Central memory CD8-positive, alpha-beta T cell (primary cell): Measurements from ENCODE around the gene LIPE.
A peak's percentile ranks its signal among the peaks of the same experiment; 100 is the strongest.

Experiments
- ATAC-seq: fragments of 150-1000 bp; cut with Tn5 transposase; replicated peaks from 2 replicates; pipeline ENCODE4 v1.10.0; 2022; ENCODE audit warnings: mild to moderate bottlenecking, moderate FRiP score, moderate number of reproducible peaks; ENCODE audit not compliant: poor library complexity, severe bottlenecking; ENCODE audit errors: extremely low read depth
- DNase-seq, 2 donors: peaks; one replicate each; pipeline ENCODE4 v3.0.0; 2021; ENCODE audit warnings: low spot score in 2 of 2
- H3K27ac Mint-ChIP-seq: one replicate; pipeline ENCODE4 v1.8.0; 2022; ENCODE audit warnings: low read depth, mild to moderate bottlenecking, moderate library complexity, mixed read lengths
- H3K27me3 Mint-ChIP-seq: one replicate; pipeline ENCODE4 v1.8.0; 2022; ENCODE audit warnings: mixed read lengths
- H3K36me3 Mint-ChIP-seq: one replicate; pipeline ENCODE4 v1.8.0; 2022; ENCODE audit warnings: mild to moderate bottlenecking, moderate library complexity, mixed read lengths; ENCODE audit not compliant: insufficient read depth
- H3K4me1 Mint-ChIP-seq: one replicate; pipeline ENCODE4 v1.8.0; 2022; ENCODE audit warnings: mixed read lengths
- H3K4me3 Mint-ChIP-seq: one replicate; pipeline ENCODE4 v1.8.0; 2022; ENCODE audit warnings: mild to moderate bottlenecking, moderate library complexity, mixed read lengths
- H3K9me3 Mint-ChIP-seq: one replicate; pipeline ENCODE4 v1.8.0; 2022; ENCODE audit warnings: mixed read lengths

LIPE gene

DNA sequence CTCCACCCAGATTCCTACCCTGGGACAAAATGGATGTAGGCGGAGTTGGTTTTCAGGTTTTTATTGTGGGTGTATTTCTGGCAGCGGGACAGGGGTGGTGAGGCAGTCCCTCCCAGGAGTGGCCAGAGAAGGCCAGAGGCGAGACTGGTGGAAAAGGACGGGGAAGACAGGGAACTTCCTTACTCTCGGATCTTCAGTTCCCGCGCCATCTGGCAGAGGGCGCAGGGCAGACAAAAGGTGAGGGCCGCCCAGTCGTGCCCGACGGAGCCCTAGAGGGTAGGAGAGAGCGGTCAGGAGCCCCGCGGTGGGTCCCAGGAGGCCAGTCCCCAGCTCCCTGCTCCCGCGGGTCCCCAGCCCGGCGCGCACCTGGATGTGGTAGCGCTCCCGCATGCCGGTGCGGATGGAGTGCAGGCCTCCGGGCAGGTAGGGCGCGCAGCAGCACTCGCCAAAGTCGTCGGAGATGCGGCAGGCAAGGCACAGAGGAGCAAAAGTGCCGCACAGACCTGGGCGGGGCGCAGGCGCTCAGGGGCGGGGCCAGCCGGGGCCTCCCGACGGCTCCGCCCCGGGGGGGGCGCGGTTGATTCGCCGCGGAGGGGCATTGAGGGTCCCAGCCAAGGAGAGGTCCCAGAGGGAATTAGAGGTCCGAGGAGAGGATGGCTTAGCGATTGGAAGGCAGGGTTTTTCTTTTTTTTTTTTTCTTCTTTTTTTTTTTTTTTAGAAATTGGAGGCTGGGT, 40.0 kb downstream of the LIPE start:
- peak; percentile 37 to 44 for DNase-seq
- H3K4me1 Mint-ChIP-seq: peaks cover 11% of the 10 kb centered on the region
- H3K27ac Mint-ChIP-seq: no peak overlapping the region
- peaks cover 58% of the 10 kb centered on the region for H3K27me3 Mint-ChIP-seq
- peak overlapping the region; percentile 64 for H3K4me3 Mint-ChIP-seq
- H3K36me3 Mint-ChIP-seq: peaks cover 2% of the 10 kb centered on the region
- peak; percentile 89 for ATAC-seq
- no peaks in the 10 kb centered on the region for H3K9me3 Mint-ChIP-seq

DNA sequence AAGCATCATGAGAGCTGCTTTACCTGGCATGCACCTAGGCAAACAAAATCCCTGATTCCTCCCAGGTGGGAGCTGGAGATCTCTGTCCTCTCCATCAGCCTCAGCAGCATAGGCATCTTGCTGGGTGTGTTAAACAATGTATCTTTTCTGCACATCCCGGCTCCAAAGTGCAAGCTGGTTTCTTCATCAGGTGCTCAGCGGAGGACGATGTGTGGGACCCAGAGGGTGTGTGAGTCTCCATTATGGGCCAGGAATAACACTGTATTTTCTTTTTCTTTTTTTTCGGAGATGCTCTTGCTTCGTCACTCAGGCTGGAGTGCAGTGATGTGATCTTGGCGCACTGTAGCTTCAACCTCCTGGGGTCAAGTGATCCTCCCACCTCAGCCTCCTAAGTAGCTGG, 47.0 kb downstream of the LIPE start:
- no peaks in the 10 kb centered on the region for H3K36me3 Mint-ChIP-seq
- no peaks in the 10 kb centered on the region for H3K4me1 Mint-ChIP-seq
- H3K27ac Mint-ChIP-seq: no peak overlapping the region
- ATAC-seq (no peak), DNase-seq (no peak)
- no peaks in the 10 kb centered on the region for H3K9me3 Mint-ChIP-seq
- H3K27me3 Mint-ChIP-seq: peaks cover 23% of the 10 kb centered on the region
- H3K4me3 Mint-ChIP-seq: no peak overlapping the region

DNA sequence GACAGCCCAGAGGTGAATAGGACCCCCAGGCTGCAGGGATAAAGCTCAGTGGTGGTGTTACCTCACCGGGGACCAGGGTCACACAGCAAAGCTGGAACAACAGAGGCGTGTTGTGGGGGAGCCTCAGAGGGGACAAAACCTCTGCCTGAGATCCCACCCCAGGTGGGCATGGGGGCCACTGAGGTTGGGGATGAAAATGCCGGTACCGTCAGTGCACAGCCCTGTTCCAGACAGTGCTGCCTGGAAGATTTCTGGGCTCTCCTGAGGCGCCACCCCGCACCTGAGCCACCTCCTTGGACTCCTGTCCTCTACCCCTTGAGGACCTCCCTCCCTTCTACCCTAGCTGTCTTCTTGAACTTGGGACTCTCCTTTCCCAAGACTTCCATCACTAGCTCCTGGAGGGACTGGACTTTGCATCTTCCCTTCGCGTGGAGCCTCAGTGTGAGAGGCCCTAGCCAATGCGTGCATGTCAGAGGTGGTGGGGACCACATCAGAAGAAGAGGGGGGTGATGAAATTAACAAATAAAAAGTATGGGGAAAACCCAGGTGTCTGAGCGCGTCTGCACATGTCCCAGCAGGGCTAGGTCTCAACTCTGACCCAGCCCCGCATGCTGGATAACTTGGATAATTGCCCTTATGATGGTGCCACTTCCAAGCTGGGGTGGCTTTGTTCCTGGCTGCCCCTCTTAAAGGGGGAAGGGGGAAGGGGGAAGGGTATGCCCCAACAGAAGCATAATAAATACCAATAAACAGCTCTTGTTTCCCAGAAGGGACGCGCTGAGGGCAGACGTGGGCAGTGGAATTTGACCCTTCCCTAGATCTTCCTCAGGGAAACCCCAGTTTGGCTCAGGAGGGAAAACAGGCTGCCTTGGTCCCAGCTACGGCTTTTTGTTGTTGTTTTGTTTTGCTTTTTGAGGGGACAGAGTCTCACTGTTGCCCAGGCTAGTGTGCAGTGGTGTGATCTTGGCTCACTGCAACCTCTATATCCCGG, 48.7 kb downstream of the LIPE start:
- ATAC-seq: no peak
- no peaks in the 10 kb centered on the region for H3K4me1 Mint-ChIP-seq
- H3K4me3 Mint-ChIP-seq: no peak overlapping the region
- H3K27me3 Mint-ChIP-seq: peaks cover 22% of the 10 kb centered on the region
- no peaks in the 10 kb centered on the region for H3K36me3 Mint-ChIP-seq
- no peaks in the 10 kb centered on the region for H3K9me3 Mint-ChIP-seq
- DNase-seq: no peak
- no peak overlapping the region for H3K27ac Mint-ChIP-seq

DNA sequence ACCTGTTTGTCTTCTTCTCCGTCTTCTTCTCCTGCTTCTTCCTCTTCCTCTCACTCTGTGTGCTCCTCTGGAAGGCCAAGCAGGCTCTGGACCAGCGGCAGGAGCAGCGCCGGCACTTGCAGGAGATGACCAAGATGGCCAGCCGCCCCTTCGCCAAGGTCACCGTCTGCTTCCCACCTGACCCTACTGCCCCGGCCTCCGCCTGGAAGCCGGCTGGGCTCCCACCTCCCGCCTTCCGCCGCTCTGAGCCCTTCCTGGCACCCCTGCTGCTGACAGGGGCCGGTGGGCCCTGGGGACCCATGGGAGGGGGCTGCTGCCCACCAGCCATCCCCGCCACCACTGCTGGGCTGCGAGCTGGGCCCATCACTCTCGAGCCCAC, 51.0 kb downstream of the LIPE start:
- no peak for ATAC-seq
- Mint-ChIP-seq H3K4me3 (no peak overlapping the region), H3K9me3 (no peaks in the 10 kb centered on the region), H3K27me3 (no peaks in the 10 kb centered on the region), H3K36me3 (no peaks in the 10 kb centered on the region), H3K4me1 (no peaks in the 10 kb centered on the region), H3K27ac (no peak overlapping the region)
- no peak for DNase-seq

GRCh38 chr19:42375415-42376176, 51.6 kb downstream of the LIPE start:
- Mint-ChIP-seq H3K36me3 (no peaks in the 10 kb centered on the region), H3K4me3 (no peak overlapping the region), H3K4me1 (no peaks in the 10 kb centered on the region), H3K27ac (no peak overlapping the region), H3K27me3 (no peaks in the 10 kb centered on the region), H3K9me3 (no peaks in the 10 kb centered on the region)
- ATAC-seq: no peak
- DNase-seq: no peak

DNA sequence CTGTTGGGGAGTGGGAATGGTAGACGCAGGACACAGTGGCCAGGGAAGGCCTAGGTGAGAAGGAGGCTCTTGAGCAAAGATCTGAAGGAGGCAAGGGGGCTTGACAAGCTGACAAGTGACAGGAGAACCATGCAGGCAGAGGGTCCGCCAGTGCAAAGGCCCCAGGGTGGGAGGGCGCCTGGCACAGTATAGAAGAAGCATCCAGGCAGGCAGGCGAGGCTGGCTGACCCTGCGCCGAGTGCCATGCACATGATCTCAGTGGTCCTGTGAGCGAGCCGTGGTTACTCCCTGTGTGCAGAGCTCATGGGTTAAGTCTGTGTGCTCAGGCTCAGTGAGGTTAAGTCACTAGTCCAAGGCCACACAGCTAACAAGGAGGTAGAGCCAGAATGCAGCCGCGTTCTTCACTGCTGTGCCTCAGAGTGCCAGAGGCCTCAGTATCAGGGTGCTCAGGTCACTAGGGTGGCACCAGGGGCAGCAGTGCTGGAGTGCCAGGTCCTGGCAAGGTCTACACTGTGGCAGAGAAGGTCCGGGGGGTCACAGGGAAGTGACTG, 52.3 kb downstream of the LIPE start:
- DNase-seq: no peak
- no peaks in the 10 kb centered on the region for H3K4me1 Mint-ChIP-seq
- no peak overlapping the region for H3K27ac Mint-ChIP-seq
- no peaks in the 10 kb centered on the region for H3K27me3 Mint-ChIP-seq
- ATAC-seq: no peak
- no peaks in the 10 kb centered on the region for H3K36me3 Mint-ChIP-seq
- H3K4me3 Mint-ChIP-seq: no peak overlapping the region
- H3K9me3 Mint-ChIP-seq: no peaks in the 10 kb centered on the region

DNA sequence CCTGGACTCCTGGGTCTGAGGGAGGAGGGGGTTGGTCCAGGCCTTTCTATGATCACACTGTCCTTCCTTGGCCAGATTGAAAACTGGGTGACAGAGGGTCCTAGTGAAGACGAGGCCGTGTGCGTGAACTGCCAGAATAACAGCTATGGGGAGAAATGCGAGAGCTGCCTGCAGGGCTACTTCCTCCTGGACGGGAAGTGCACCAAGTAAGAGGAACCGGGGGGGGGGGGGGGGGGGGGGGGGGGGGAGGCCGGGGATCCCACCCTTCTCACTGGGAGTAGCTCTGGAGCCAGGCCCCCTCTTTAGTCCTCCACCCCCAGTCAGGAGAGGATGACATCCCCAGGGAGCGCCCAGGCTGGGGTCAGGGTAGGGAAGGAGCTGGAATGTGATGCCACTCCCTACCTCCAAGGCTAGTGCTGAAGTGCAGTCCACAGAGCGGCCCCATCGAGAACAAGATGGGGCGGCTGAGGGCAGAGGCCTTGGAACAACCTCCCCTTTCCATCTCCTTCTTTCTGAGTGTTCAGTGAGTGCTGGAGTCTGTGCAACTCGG, 56.5 kb downstream of the LIPE start:
- no peak overlapping the region for H3K27ac Mint-ChIP-seq
- H3K4me3 Mint-ChIP-seq: no peak overlapping the region
- ATAC-seq (no peak), DNase-seq (no peak)
- no peaks in the 10 kb centered on the region for H3K4me1 Mint-ChIP-seq
- no peaks in the 10 kb centered on the region for H3K36me3 Mint-ChIP-seq
- H3K27me3 Mint-ChIP-seq: no peaks in the 10 kb centered on the region
- no peaks in the 10 kb centered on the region for H3K9me3 Mint-ChIP-seq

- H3K27ac Mint-ChIP-seq: peak overlapping the region; percentile 35
- no peaks in the 10 kb centered on the region for H3K4me1 Mint-ChIP-seq
- H3K4me3 Mint-ChIP-seq: no peak overlapping the region
- no peaks in the 10 kb centered on the region for H3K9me3 Mint-ChIP-seq
- DNase-seq (no peak), ATAC-seq (no peak)
- H3K36me3 Mint-ChIP-seq: no peaks in the 10 kb centered on the region
- H3K27me3 Mint-ChIP-seq: no peaks in the 10 kb centered on the region
These were observed 57.1 kb downstream of the LIPE start for GRCh38 chr19:42370068-42370520.

- Mint-ChIP-seq H3K4me1 (no peaks in the 10 kb centered on the region), H3K27ac (peak overlapping the region; percentile 35), H3K36me3 (no peaks in the 10 kb centered on the region), H3K4me3 (no peak overlapping the region), H3K27me3 (no peaks in the 10 kb centered on the region), H3K9me3 (no peaks in the 10 kb centered on the region)
- DNase-seq (no peak), ATAC-seq (no peak)
These were observed 57.6 kb downstream of the LIPE start for GRCh38 chr19:42369433-42370067.

DNA sequence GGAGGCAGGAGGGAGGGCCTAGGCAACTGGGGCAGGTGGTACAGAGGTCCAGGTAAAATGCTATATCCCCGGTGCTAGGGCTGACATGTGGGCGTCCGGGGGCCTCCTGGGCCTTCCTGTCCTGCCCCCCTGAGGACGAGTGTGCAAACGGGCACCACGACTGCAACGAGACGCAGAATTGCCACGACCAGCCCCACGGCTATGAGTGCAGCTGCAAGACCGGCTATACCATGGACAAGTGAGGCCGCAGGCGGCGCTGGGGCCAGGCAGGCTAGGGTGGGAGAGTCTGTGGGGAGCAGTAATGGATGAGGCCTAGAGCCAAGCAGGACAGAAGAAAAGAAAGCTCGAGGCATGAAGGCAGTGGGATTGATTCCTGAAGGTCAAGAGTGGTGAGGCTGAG, 58.4 kb downstream of the LIPE start:
- no peaks in the 10 kb centered on the region for H3K27me3 Mint-ChIP-seq
- H3K36me3 Mint-ChIP-seq: peaks cover 2% of the 10 kb centered on the region
- no peak for ATAC-seq
- no peaks in the 10 kb centered on the region for H3K9me3 Mint-ChIP-seq
- no peak for DNase-seq
- H3K4me3 Mint-ChIP-seq: no peak overlapping the region
- no peak overlapping the region for H3K27ac Mint-ChIP-seq
- H3K4me1 Mint-ChIP-seq: peaks cover under 1% of the 10 kb centered on the region

- H3K36me3 Mint-ChIP-seq: peaks cover 2% of the 10 kb centered on the region
- ATAC-seq (no peak), DNase-seq (no peak)
- H3K9me3 Mint-ChIP-seq: no peaks in the 10 kb centered on the region
- H3K27me3 Mint-ChIP-seq: no peaks in the 10 kb centered on the region
- no peak overlapping the region for H3K27ac Mint-ChIP-seq
- H3K4me3 Mint-ChIP-seq: no peak overlapping the region
- peaks cover 5% of the 10 kb centered on the region for H3K4me1 Mint-ChIP-seq
These were observed 58.8 kb downstream of the LIPE start for GRCh38 chr19:42368360-42368759.

GRCh38 chr19:42367929-42368328, 59.3 kb downstream of the LIPE start:
- ATAC-seq (no peak), DNase-seq (no peak)
- H3K36me3 Mint-ChIP-seq: peaks cover 2% of the 10 kb centered on the region
- H3K9me3 Mint-ChIP-seq: no peaks in the 10 kb centered on the region
- H3K27ac Mint-ChIP-seq: no peak overlapping the region
- H3K4me3 Mint-ChIP-seq: no peak overlapping the region
- peaks cover 7% of the 10 kb centered on the region for H3K4me1 Mint-ChIP-seq
- no peaks in the 10 kb centered on the region for H3K27me3 Mint-ChIP-seq
